Thymus (tissue), 14 donors: ENCODE data around the gene SS18. TPM values are rescaled to one million over a fixed set of nuclear protein-coding genes. Genes with fewer than 3 reads are reported as not detected.
"Not testable (repeated sequence)": the region's sequence is repeated elsewhere in the genome, so short reads cannot be mapped to it uniquely, and the experiment has no call there.

Experiments
- DNase-seq, 9 donors: peaks; one replicate each; pipeline ENCODE4 v3.0.0-alpha.2; 2013; ENCODE audit warnings: low spot score in 9 of 9, low read depth in 6 of 9, missing footprints in 1 of 9
- H3K27ac ChIP-seq, 2 donors: one replicate each; pipeline ENCODE4 v1.5.1; 2013; ENCODE audit warnings: control low read depth in 1 of 2, low read depth in 1 of 2, low read length in 1 of 2, mild to moderate bottlenecking in 1 of 2, moderate library complexity in 1 of 2
- H3K27me3 ChIP-seq, 2 donors: one replicate each; pipeline ENCODE4 v1.5.1; 2013; ENCODE audit warnings: low read length in 1 of 2; ENCODE audit not compliant: control insufficient read depth in 2 of 2, insufficient read depth in 1 of 2
- H3K36me3 ChIP-seq, 2 donors: one replicate each; pipeline ENCODE4 v1.5.1; 2013; ENCODE audit warnings: low read length in 1 of 2, mild to moderate bottlenecking in 1 of 2, moderate library complexity in 1 of 2; ENCODE audit not compliant: control insufficient read depth in 2 of 2, insufficient read depth in 2 of 2
- H3K4me1 ChIP-seq, 2 donors: one replicate each; pipeline ENCODE4 v1.5.1; 2013; ENCODE audit warnings: low read length in 2 of 2; ENCODE audit not compliant: control insufficient read depth in 2 of 2, insufficient read depth in 2 of 2
- H3K4me3 ChIP-seq, 2 donors: one replicate each; pipeline ENCODE4 v1.5.1; 2013; ENCODE audit warnings: low read length in 2 of 2, control low read depth in 1 of 2, mild to moderate bottlenecking in 1 of 2
- H3K9me3 ChIP-seq, 2 donors: one replicate each; pipeline ENCODE4 v1.5.1; 2013; ENCODE audit warnings: low read length in 1 of 2, mild to moderate bottlenecking in 1 of 2; ENCODE audit not compliant: control insufficient read depth in 2 of 2, insufficient read depth in 1 of 2
- WGBS: extraction: QIAGEN DNeasy Blood & Tissue Kit; methylation state at CpG from one replicate; pipeline ENCODE4 v1.1.7; 2013; 5-methylcytosine and 5-hydroxymethylcytosine counted together
- long read RNA-seq, 10 donors: transcript quantifications; one replicate each; lab custom pipeline, GENCODE V29; 2026
- polyA plus RNA-seq: library from polyadenylated mRNA; stranded (reverse); fragments of 200-250 nt; gene quantifications from one replicate; pipeline ENCODE4 v1.2.3, GENCODE V29; 2013
- total RNA-seq: library from RNA; stranded (reverse); fragments of 120-200 nt; gene quantifications from one replicate; pipeline ENCODE4 v1.2.4, GENCODE V29; 2013
- donor health status: healthy.

Gene SS18, protein sequence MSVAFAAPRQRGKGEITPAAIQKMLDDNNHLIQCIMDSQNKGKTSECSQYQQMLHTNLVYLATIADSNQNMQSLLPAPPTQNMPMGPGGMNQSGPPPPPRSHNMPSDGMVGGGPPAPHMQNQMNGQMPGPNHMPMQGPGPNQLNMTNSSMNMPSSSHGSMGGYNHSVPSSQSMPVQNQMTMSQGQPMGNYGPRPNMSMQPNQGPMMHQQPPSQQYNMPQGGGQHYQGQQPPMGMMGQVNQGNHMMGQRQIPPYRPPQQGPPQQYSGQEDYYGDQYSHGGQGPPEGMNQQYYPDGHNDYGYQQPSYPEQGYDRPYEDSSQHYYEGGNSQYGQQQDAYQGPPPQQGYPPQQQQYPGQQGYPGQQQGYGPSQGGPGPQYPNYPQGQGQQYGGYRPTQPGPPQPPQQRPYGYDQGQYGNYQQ
- total RNA-seq (51.2 TPM), polyA plus RNA-seq (49.3 TPM)
- long read RNA-seq, donor 1, partial matches to known transcripts: 0 of 1 reads
- long read RNA-seq, donor 1, other reads (novel, unspliced or antisense): 0 of 1 reads
- long read RNA-seq, donor 2, transcript SS18-201 (10 exons, 1,836 nt): major isoform, 7 of 25 reads
- long read RNA-seq, donor 2, partial matches to known transcripts: 13 of 25 reads
- long read RNA-seq, donor 2, other reads (novel, unspliced or antisense): 0 of 25 reads
- long read RNA-seq, donor 3, partial matches to known transcripts: 16 of 20 reads
- long read RNA-seq, donor 3, other reads (novel, unspliced or antisense): 0 of 20 reads
- long read RNA-seq, donor 4, partial matches to known transcripts: 9 of 15 reads
- long read RNA-seq, donor 4, other reads (novel, unspliced or antisense): 0 of 15 reads
- long read RNA-seq, donor 5, transcript SS18-201 (10 exons, 1,836 nt): major isoform, 5 of 30 reads
- long read RNA-seq, donor 5, partial matches to known transcripts: 18 of 30 reads
- long read RNA-seq, donor 5, other reads (novel, unspliced or antisense): 0 of 30 reads
- long read RNA-seq, donor 6, partial matches to known transcripts: 7 of 12 reads
- long read RNA-seq, donor 6, other reads (novel, unspliced or antisense): 0 of 12 reads
- long read RNA-seq, donor 7, transcript SS18-203 (11 exons, 3,414 nt): minor isoform, 5 of 24 reads
- long read RNA-seq, donor 7, transcript SS18-201 (10 exons, 1,836 nt): major isoform, 6 of 24 reads
- long read RNA-seq, donor 7, partial matches to known transcripts: 11 of 24 reads
- long read RNA-seq, donor 7, other reads (novel, unspliced or antisense): 0 of 24 reads
- long read RNA-seq, donor 8: 0 reads
- long read RNA-seq, donor 9, partial matches to known transcripts: 5 of 10 reads
- long read RNA-seq, donor 9, other reads (novel, unspliced or antisense): 0 of 10 reads
- long read RNA-seq, donor 10, partial matches to known transcripts: 11 of 13 reads
- long read RNA-seq, donor 10, other reads (novel, unspliced or antisense): 0 of 13 reads

DNA sequence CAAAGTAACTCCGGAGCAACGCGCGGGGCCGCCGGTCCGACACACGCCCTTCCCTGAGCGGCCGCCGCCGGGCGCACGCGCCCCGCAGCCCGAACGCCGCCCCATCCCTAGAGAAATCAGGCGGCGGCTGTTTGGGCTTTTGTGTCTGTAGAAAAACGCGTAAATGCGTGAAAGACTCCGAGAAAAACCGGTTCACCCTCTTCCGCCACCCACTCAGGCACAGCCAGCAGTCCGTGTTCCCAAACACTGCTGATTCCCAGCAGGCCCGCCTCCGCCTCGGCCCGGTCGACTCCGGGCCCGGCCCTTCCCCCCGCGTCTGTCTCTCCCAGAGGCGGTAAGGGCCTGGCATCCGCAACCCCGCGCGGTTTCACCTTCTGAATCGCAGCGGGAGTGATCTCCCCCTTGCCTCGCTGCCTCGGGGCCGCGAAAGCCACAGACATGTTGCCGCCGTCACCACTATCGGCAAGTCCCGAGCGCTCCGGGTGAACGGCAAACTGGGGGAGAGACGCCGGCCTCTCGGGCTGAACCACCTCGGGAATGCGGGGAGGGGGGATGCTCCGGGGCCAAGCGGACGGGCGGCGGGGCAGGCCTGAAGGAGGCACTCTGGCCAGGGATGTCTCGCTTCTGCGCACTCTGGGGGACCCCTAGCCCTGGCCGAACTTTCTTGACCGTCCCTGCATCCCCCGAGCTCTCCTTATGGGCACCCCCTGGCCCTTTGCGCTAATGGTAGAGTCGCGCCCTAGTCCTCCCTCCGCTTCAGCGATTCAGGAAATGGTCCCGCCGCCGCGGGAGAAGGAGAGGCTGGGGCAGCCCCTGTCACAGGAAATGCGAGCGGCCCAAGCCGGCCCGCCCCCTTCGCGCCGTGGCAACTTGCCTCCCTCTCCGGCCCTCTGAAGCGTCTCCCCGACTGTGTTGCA lies at the start of gene SS18:
Gene SS18, minus strand, starts transcription at position 484 of the 917 bp plus-strand sequence. Its CDS starts 44 bp downstream, at position 440.
- Histone ChIP-seq H3K27me3 (no peaks in the 10 kb centered on the region), H3K4me1 (peaks cover 3 to 7% of the 10 kb centered on the region in 2 donors)

DNA sequence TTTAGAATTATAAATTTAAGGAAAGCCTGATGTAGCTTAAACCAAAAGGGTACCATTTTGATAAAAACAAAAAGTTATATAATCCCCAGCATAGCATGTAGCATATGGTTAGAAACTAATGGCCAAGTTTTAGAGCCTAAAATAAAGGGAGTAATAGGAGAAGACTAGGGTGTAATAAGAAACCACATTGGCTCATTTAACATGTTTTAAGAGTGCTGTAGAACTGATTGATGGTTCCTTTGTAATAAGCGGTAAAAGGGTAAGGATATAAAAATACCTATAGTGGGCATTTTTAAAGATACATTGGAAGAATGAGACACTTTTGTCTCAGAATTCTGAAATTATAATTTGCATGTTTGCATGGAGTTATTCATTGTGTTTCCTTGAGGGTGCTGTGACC lies 45.1 kb upstream of the SS18 start:
- DNase-seq: no peak
- H3K36me3 ChIP-seq: no peaks in the 10 kb centered on the region
- no peaks in the 10 kb centered on the region for H3K27me3 ChIP-seq
- WGBS: 98% methylated on average over 1 of the region's 1 CpG
- H3K9me3 ChIP-seq: peaks cover 0 to 6% of the 10 kb centered on the region in 2 donors
- no peak overlapping the region for H3K27ac ChIP-seq
- no peak overlapping the region for H3K4me3 ChIP-seq
- no peaks in the 10 kb centered on the region for H3K4me1 ChIP-seq

More for the DNA sequence above, at the start of gene SS18:
- Histone ChIP-seq H3K9me3 (peaks cover 0 to 3% of the 10 kb centered on the region in 2 donors), H3K36me3 (peaks cover 3 to 5% of the 10 kb centered on the region in 2 donors), H3K27ac (peak within 1 kb of the TSS; percentile 94 to 97), H3K4me3 (peak within 1 kb of the TSS; percentile 96 to 98)
- under 1% methylated on average over 88 of the region's 89 CpGs for WGBS
- DNase-seq: peak; percentile 64 to 94 (median 81)

DNA sequence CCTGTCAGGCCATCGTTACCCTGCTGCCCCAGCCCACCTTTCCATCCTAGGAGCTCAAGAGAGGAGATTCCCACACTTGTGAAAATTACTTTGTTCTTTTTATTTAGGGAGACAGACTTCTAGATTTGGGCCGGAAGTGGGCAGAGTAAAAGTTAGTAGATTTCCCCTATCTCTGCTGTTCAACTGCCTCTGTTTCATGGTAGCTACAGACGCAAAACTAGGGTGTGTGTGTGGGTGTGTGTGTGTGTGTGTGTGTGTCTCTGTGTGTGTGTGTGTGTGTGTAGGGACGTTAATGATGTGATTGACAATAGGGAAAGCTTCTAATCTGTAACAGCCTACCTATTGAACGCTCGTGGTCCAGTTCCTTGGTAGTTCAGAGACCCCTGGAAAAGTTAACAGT lies 43.7 kb upstream of the SS18 start:
- Histone ChIP-seq H3K4me3 (peak overlapping the region in 1 of 2 donors; percentile 27), H3K36me3 (no peaks in the 10 kb centered on the region), H3K9me3 (peaks cover 0 to 6% of the 10 kb centered on the region in 2 donors), H3K27ac (no peak overlapping the region), H3K27me3 (no peaks in the 10 kb centered on the region), H3K4me1 (no peaks in the 10 kb centered on the region)
- DNase-seq: peak in 4 of 9 donors; percentile 0 to 9 (median 4)
- WGBS: 94% methylated on average over 6 of the region's 6 CpGs

DNA sequence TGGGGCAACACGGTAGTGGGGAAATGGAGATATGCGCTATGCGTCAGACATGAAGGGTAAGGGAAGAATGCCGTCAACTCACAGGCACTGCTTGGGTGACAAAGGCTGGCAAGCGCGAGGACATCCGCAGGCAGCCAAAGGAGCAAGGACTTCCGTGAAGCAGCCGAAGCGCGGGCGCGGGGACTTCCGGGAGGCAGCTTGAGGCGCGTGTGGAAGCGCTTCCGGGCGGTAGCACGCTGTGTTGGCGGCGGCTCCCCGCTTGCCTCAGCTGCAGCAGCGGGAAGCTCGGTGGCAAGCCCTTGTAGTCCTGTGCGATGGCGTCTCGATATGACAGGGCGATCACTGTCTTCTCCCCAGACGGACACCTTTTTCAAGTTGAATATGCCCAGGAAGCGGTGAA lies 43.2 kb upstream of the SS18 start, which contains the start of gene PSMA8:
Gene PSMA8, plus strand, starts transcription at position 218 of the 400 bp plus-strand sequence. Its CDS starts 97 bp downstream, at position 315.
- no peaks in the 10 kb centered on the region for H3K36me3 ChIP-seq
- H3K27me3 ChIP-seq: no peaks in the 10 kb centered on the region
- peak within 1 kb of the TSS in 1 of 2 donors; percentile 27 for H3K4me3 ChIP-seq
- peak in 6 of 9 donors; percentile 9 to 53 (median 36) for DNase-seq
- H3K27ac ChIP-seq: no peak within 1 kb of the TSS
- WGBS: 78% methylated on average over 31 of the region's 31 CpGs
- H3K9me3 ChIP-seq: peaks cover 0 to 6% of the 10 kb centered on the region in 2 donors
- no peaks in the 10 kb centered on the region for H3K4me1 ChIP-seq

DNA sequence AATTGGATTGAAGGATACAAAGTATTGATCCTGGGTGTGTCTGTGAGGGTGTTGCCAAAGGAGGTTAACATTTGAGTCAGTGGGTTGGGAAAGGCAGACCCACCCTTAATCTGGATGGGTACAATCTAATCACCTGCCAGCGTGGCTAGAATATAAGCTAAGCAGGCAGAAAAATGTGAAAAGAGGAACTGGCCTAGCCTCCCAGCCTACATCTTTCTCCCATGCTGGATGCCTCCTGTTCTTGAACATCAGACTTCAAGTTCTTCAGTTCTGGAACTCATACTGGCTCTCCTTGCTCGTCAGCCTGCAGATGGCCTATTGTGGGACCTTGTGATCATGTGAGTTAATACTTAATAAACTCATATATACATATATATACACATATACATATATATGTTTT lies 37.8 kb upstream of the SS18 start:
- DNase-seq, H3K9me3 ChIP-seq, H3K27ac ChIP-seq, H3K27me3 ChIP-seq, H3K4me3 ChIP-seq, H3K4me1 ChIP-seq, H3K36me3 ChIP-seq: not testable (repeated sequence)
- 91% methylated on average over 2 of the region's 2 CpGs for WGBS

DNA sequence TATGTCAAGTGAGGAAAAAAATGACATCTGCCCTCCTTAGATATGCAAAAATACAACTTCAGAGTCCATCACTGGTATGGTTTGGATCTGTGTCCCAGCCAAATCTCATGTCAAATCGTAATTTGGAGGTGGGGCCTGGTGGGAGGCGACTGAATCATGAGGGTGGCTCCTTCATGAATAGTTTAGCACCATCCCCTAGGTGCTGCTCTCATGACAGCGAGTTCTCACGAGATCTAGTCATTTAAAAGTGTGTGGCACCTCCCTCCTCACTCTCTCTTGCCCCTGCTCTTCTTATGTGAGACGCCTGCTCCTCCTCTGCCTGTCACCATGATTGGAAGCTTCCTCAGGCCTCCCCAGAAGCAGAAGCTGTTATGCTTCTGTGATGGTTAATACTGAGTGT lies 37.4 kb upstream of the SS18 start:
- Histone ChIP-seq H3K36me3 (no peaks in the 10 kb centered on the region), H3K27ac (no peak overlapping the region), H3K27me3 (no peaks in the 10 kb centered on the region), H3K4me1 (no peaks in the 10 kb centered on the region), H3K9me3 (no peaks in the 10 kb centered on the region), H3K4me3 (no peak overlapping the region)
- no peak for DNase-seq
- WGBS: 93% methylated on average over 5 of the region's 5 CpGs

DNA sequence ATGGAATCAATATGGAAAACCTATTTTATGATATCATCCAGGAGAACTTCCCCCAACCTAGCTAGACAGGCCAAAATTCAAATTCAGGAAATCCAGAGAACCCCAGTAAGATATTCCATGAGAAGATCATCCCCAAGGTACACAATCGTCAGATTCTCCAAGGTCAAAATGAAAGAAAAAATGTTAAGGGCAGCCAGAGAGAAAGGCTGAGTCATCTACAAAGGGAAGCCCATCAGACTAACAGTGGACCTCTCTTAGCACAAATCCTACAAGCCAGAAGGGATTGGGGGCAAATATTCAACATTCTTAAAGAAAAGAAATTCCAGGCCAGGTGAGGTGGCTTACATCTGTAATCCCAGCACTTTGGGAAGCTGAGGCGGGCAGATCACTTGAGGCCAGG lies 31.6 kb upstream of the SS18 start:
- H3K27me3 ChIP-seq, H3K4me3 ChIP-seq, DNase-seq, H3K27ac ChIP-seq, H3K9me3 ChIP-seq, H3K36me3 ChIP-seq, H3K4me1 ChIP-seq: not testable (repeated sequence)
- 90% methylated on average over 2 of the region's 2 CpGs for WGBS

DNA sequence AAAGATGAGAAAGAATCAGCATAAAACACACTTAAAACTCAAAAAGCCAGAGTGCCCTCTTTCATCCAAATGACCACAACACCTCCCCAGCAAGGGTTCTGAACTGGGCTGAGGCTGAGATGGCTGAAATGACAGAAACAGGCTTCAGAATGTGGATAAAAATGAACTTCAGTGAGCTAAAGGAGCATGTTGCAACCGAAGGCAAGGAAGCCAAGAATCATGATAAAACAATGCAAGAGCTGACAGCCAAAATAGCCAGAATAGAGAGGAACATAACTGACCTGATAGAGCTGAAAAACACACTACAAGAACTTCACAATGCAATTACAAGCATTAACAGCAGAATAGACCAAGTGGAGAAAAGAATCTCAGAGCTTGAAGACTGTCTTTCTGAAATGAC lies 31.1 kb upstream of the SS18 start:
- H3K9me3 ChIP-seq: no peaks in the 10 kb centered on the region
- no peaks in the 10 kb centered on the region for H3K4me1 ChIP-seq
- DNase-seq: no peak
- no peaks in the 10 kb centered on the region for H3K36me3 ChIP-seq
- H3K27ac ChIP-seq: no peak overlapping the region
- WGBS: 96% methylated on average over 1 of the region's 1 CpG
- no peak overlapping the region for H3K4me3 ChIP-seq
- no peaks in the 10 kb centered on the region for H3K27me3 ChIP-seq
